Measurements from ENCODE around the gene ASPSCR1.

Gene ASPSCR1

GRCh38 chr17:81954131-81955057 is 23.0 kb upstream of the ASPSCR1 start:
- no peak for TF ChIP-seq CTCF (IDR thresholded peaks at IDR 0.05; ENCODE audit: insufficient read depth, missing control alignments)
- DNase-seq (ENCODE audit: insufficient read length, low spot score), result no peak
- no peak for FAIRE-seq

GRCh38 chr17:81955058-81955681 is 22.3 kb upstream of the ASPSCR1 start:
- no peak for TF ChIP-seq CTCF (IDR thresholded peaks at IDR 0.05; ENCODE audit: insufficient read depth, missing control alignments)
- DNase-seq (ENCODE audit: insufficient read length, low spot score), result no peak
- no peak for FAIRE-seq

GRCh38 chr17:81955756-81956544 is 21.5 kb upstream of the ASPSCR1 start:
- DNase-seq (ENCODE audit: insufficient read length, low spot score) (no peak), FAIRE-seq (no peak)
- TF ChIP-seq CTCF (IDR thresholded peaks at IDR 0.05; ENCODE audit: insufficient read depth, missing control alignments), result no peak

- TF ChIP-seq CTCF (IDR thresholded peaks at IDR 0.05; ENCODE audit: insufficient read depth, missing control alignments), result no peak
- FAIRE-seq, result no peak
- no peak for DNase-seq (ENCODE audit: insufficient read length, low spot score)
Observed at GRCh38 chr17:81956607-81957589, 20.5 kb upstream of the ASPSCR1 start.

- no peak for DNase-seq (ENCODE audit: insufficient read length, low spot score)
- FAIRE-seq, result no peak
- TF ChIP-seq CTCF (IDR thresholded peaks at IDR 0.05; ENCODE audit: insufficient read depth, missing control alignments), result no peak
Observed at GRCh38 chr17:81957691-81958432, 19.6 kb upstream of the ASPSCR1 start.
